ENCODE results near the gene ZNF584.

Gene ZNF584

DNA sequence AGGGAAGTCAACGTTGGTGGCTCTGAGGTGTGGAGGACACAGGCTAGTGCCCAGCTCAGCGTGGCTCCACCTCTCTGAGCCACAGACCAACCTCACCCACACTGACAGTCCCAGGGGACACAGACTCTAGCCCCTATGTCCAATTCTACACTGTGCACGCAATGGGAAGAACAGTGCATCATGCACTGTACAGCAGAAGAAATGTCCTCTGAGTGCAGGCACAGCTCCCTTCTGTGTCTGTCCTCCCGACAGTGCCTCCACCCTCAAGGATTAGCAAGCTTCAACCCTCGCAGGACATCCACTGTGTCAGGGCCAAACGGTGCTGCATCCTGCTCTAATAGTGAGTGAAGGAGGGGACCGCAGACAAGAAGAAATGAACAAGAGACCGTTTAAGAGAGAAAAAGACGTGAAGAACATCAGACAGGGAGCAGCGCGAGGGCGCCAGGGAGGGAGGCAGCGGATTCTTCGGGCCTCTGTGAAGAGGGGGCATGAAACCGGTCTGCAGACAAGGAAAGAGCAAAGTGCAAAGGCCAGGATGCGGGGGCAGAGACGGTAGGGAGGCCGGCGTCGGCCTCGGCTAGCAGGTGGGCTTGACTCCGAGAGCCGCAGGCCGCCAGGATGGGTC, 28.3 kb upstream of the ZNF584 start:
- Histone ChIP-seq H3K9me3 (no peaks in the 10 kb centered on the region), H3K27me3 (no peaks in the 10 kb centered on the region), H3K4me1 (no peaks in the 10 kb centered on the region), H3K36me3 (no peaks in the 10 kb centered on the region), H3K4me3 (ENCODE audit: low read depth, low read length) (peak overlapping the region; percentile 81)
- TF ChIP-seq, protein P1, sequence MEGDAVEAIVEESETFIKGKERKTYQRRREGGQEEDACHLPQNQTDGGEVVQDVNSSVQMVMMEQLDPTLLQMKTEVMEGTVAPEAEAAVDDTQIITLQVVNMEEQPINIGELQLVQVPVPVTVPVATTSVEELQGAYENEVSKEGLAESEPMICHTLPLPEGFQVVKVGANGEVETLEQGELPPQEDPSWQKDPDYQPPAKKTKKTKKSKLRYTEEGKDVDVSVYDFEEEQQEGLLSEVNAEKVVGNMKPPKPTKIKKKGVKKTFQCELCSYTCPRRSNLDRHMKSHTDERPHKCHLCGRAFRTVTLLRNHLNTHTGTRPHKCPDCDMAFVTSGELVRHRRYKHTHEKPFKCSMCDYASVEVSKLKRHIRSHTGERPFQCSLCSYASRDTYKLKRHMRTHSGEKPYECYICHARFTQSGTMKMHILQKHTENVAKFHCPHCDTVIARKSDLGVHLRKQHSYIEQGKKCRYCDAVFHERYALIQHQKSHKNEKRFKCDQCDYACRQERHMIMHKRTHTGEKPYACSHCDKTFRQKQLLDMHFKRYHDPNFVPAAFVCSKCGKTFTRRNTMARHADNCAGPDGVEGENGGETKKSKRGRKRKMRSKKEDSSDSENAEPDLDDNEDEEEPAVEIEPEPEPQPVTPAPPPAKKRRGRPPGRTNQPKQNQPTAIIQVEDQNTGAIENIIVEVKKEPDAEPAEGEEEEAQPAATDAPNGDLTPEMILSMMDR (IDR thresholded peaks at IDR 0.05; ENCODE audit: low read depth, low read length) = no peak
- DNase-seq = no peak

- no peaks in the 10 kb centered on the region for H3K27me3 ChIP-seq
- H3K36me3 ChIP-seq = no peaks in the 10 kb centered on the region
- TF ChIP-seq, protein P1 (IDR thresholded peaks at IDR 0.05; ENCODE audit: low read depth, low read length) = no peak
Observed at GRCh38 chr19:58380662-58381459, 27.6 kb upstream of the ZNF584 start, which contains the start of gene ZNF837. TSS of gene ZNF837 (minus strand) at chr19:58381030. CDS start at chr19:58369332, 11,698 bp downstream.

GRCh38 chr19:58381460-58382212, 26.8 kb upstream of the ZNF584 start:
- Histone ChIP-seq H3K9me3 (no peaks in the 10 kb centered on the region), H3K4me1 (peaks cover 7% of the 10 kb centered on the region), H3K27me3 (no peaks in the 10 kb centered on the region), H3K36me3 (no peaks in the 10 kb centered on the region), H3K4me3 (ENCODE audit: low read depth, low read length) (peak overlapping the region; percentile 81)
- DNase-seq = no peak
- TF ChIP-seq, protein P1 (IDR thresholded peaks at IDR 0.05; ENCODE audit: low read depth, low read length) = no peak

More at GRCh38 chr19:58380662-58381459, 27.6 kb upstream of the ZNF584 start, which contains the start of gene ZNF837:
- H3K9me3 ChIP-seq = no peaks in the 10 kb centered on the region
- peak; percentile 99 for DNase-seq
- H3K4me3 ChIP-seq (ENCODE audit: low read depth, low read length) = peak within 1 kb of the TSS; percentile 81
- peaks cover 6% of the 10 kb centered on the region for H3K4me1 ChIP-seq

DNA sequence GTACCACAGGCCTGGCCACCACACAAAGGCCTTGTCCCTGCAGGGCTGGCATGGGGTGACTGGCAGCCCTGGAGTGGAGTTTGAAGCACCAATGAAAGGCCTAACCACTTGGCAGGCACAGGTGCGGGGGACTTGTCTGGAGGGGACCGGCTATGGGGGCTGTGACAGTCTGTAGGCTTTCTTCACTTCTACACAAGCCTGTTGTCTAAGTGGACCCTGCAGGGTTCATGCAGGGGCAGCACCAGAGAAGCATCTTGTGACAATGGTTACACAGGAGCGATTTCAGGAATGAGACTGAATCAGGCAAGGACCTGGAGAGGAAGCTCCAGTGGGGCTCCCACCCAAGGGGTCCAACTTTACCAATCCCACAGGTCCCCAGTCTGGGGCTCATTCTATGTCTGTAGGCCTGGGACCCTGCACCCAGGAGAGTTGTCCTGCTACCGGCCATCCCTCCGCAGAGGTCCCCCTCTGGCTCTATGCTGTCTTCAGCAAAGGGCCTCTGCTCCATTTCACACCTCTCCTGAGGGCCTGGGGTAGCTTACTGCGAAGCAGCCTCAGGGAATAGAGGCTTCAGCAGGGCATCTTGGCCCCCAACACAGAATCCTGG, 25.3 kb upstream of the ZNF584 start:
- H3K4me3 ChIP-seq (ENCODE audit: low read depth, low read length) = no peak overlapping the region
- H3K4me1 ChIP-seq = peaks cover 7% of the 10 kb centered on the region
- DNase-seq = no peak
- H3K36me3 ChIP-seq = peaks cover 8% of the 10 kb centered on the region
- no peaks in the 10 kb centered on the region for H3K27me3 ChIP-seq
- TF ChIP-seq, protein P1 (IDR thresholded peaks at IDR 0.05; ENCODE audit: low read depth, low read length) = no peak
- no peaks in the 10 kb centered on the region for H3K9me3 ChIP-seq

DNA sequence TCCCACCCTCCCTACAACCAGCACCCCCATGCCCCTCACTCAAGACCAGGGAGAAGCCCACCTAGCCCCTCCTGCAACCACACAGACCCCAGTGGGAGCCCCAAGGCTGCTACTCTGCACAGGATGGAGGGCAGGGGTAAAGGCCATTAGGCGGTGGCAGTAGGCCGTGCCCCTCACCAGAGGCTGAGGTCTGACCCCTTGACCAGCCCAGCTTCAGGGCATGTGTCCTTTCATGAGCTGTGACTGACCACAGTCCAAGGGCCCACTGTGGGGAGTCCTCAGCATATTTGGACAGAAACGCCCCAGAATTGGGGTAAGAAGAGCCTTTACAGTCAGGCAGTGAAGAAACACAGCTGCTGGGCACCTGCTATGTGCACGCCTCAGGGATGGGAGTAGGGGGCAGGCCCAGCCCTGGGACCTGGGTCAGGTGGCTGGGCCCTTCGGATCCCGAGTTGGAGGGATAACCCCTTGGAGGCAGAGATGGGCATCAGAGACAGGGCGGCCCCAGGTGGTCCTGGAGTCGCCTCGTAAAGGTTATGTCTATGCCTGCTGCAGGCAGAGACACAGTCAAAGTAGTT, 23.0 kb upstream of the ZNF584 start:
- TF ChIP-seq, protein P1 (IDR thresholded peaks at IDR 0.05; ENCODE audit: low read depth, low read length) = no peak
- DNase-seq = no peak
- Histone ChIP-seq H3K27me3 (no peaks in the 10 kb centered on the region), H3K4me3 (ENCODE audit: low read depth, low read length) (peak overlapping the region; percentile 100), H3K36me3 (peaks cover 31% of the 10 kb centered on the region), H3K9me3 (no peaks in the 10 kb centered on the region), H3K4me1 (peaks cover 7% of the 10 kb centered on the region)
